Sigmoid colon (tissue), 4 donors: Measurements from ENCODE around the gene KAZN.

Experiments used
- EP300 ChIP-seq, 4 donors: sonication (generic); formaldehyde crosslinking; IDR thresholded peaks; one replicate each; pipeline ENCODE4 v1.6.1; 2017; ENCODE audit warnings: antibody characterized with exemption in 4 of 4
- POLR2A ChIP-seq, 2 donors: fragments of 450-650 bp; IDR thresholded peaks; one replicate each; pipeline ENCODE4 v1.6.1; 2016; ENCODE audit warnings: antibody characterized with exemption in 2 of 2, mild to moderate bottlenecking in 2 of 2, moderate library complexity in 2 of 2
- POLR2AphosphoS5 ChIP-seq, 4 donors: sonication (generic); formaldehyde crosslinking; IDR thresholded peaks; one replicate each; pipeline ENCODE4 v1.6.1; 2017; ENCODE audit warnings: antibody characterized with exemption in 4 of 4
- TF ChIP-seq, protein P1 (sequence below), 4 experiments: fragments of 450-650 bp in 3 of 4; fragments of 200-600 bp in 1 of 4; IDR thresholded peaks; one replicate each; pipeline ENCODE4 v1.5.1; 2016 to 2019; ENCODE audit warnings: antibody characterized with exemption in 4 of 4, mild to moderate bottlenecking in 3 of 4, moderate library complexity in 2 of 4

DNA sequence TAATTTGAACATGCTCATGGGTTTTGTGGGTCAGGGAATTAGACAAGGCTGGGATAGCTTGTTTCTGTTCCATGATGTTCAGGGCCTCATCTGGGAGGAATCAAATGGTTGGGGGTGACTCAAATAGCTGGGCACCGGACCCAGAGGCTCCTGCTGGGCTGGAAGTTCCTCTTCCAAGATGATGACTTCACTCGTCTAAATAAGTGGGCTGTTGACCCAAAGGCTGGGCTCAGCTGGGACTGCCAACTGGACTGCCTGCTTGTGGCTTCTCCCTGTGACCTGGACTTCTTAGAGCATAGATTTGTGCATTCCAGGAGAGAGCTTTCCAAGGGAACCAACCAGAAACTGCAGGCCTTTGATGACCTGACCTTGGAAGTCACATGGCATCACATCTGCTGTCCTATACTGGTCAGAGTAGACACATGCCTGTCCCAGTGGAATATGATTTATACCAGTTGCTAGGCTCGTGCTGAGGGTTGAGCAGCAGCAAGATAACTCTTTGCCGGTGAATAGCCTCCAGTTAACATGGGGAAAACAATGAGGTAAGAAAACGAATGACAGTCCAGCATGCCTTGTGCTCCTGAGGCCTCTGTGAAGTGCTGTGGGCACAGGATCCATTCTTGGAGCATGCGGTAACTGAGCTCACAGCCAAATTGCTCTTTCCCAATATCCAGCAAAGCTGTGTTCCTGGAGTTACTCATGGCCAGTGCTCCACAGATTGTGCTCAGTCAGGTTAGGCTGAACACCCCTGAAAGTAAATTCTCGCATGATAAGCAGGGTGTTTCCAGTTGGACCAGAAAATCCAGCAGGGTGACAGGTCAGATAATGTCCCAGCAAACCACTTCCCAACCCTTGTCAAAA lies 282.2 kb downstream of the KAZN start:
- TF ChIP-seq POLR2AphosphoS5 (IDR thresholded peaks at IDR 0.05) (no peak), POLR2A (IDR thresholded peaks at IDR 0.05) (no peak), EP300 (IDR thresholded peaks at IDR 0.05) (no peak)
- TF ChIP-seq, protein P1, sequence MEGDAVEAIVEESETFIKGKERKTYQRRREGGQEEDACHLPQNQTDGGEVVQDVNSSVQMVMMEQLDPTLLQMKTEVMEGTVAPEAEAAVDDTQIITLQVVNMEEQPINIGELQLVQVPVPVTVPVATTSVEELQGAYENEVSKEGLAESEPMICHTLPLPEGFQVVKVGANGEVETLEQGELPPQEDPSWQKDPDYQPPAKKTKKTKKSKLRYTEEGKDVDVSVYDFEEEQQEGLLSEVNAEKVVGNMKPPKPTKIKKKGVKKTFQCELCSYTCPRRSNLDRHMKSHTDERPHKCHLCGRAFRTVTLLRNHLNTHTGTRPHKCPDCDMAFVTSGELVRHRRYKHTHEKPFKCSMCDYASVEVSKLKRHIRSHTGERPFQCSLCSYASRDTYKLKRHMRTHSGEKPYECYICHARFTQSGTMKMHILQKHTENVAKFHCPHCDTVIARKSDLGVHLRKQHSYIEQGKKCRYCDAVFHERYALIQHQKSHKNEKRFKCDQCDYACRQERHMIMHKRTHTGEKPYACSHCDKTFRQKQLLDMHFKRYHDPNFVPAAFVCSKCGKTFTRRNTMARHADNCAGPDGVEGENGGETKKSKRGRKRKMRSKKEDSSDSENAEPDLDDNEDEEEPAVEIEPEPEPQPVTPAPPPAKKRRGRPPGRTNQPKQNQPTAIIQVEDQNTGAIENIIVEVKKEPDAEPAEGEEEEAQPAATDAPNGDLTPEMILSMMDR (IDR thresholded peaks at IDR 0.05): no peak
